Measurements from ENCODE around the gene GUCY1A1. TPM values are rescaled to one million over a fixed set of nuclear protein-coding genes. Genes with fewer than 3 reads are reported as not detected.

The GUCY1A1 gene
- total RNA-seq, 1 donor from 2014 or later: 29.4 TPM

DNA sequence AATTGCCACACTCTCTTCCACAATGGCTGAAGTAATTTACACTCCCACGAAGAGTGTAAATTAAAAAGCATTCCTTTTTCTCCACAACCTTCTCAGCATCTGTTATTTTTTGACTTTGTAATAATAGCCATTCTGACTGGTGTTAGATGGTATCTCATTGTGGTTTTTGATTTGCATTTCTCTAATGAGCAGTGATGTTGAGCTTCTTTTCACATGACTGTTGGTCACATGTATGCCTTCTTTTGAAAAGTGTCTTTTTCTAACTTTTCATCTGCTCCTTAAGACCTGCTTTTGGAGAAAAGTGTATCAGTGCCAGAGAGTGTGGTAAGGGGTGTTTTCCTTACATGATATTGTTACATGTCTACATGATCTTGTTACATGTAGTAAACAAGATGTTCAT, 25.7 kb downstream of the GUCY1A1 start:
- H3K36me3 Mint-ChIP-seq (ENCODE audit: low read depth): peaks cover 8% of the 10 kb centered on the region
- no peaks in the 10 kb centered on the region for H3K9me3 Mint-ChIP-seq (ENCODE audit: low read depth)
- DNase-seq (ENCODE audit: low spot score): no peak
- H3K4me1 Mint-ChIP-seq (ENCODE audit: low read depth): peaks cover 30% of the 10 kb centered on the region
- no peak overlapping the region for H3K27ac Mint-ChIP-seq (ENCODE audit: unreplicated experiment)
- no peak overlapping the region for H3K4me3 Mint-ChIP-seq (ENCODE audit: unreplicated experiment)
- H3K27me3 Mint-ChIP-seq (ENCODE audit: low read depth): no peaks in the 10 kb centered on the region
- TF ChIP-seq, protein P1, sequence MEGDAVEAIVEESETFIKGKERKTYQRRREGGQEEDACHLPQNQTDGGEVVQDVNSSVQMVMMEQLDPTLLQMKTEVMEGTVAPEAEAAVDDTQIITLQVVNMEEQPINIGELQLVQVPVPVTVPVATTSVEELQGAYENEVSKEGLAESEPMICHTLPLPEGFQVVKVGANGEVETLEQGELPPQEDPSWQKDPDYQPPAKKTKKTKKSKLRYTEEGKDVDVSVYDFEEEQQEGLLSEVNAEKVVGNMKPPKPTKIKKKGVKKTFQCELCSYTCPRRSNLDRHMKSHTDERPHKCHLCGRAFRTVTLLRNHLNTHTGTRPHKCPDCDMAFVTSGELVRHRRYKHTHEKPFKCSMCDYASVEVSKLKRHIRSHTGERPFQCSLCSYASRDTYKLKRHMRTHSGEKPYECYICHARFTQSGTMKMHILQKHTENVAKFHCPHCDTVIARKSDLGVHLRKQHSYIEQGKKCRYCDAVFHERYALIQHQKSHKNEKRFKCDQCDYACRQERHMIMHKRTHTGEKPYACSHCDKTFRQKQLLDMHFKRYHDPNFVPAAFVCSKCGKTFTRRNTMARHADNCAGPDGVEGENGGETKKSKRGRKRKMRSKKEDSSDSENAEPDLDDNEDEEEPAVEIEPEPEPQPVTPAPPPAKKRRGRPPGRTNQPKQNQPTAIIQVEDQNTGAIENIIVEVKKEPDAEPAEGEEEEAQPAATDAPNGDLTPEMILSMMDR (IDR thresholded peaks at IDR 0.05): no peak

DNA sequence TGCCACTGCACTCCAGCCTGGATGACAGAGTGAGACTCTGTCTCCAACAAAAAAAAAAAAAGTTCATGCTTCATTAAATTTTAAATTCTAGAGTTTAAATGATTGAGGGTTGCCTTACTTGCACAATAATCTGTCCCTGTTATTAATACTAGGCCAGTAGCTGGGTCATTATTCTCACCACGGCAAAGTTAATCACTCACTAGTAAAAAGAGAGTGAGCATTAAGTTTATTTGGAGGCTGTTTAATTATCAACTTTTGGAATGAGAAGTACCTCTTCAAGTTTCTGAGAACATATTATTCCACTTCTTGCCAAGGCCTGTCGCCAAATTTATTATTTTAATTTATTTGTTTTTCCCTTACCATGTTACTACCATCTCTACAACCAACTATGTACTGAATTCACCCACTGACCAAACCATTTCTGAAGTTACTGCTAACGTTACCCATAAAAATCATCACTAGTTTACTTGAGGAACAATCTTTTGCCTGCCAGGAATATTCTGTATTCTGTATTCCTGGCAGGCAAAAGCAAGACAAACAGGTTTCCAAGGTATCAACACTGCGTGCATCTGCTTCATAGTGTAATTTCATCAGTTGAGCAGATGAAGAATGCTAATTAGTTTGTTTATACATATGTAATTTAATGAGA, 26.5 kb downstream of the GUCY1A1 start:
- H3K4me3 Mint-ChIP-seq (ENCODE audit: unreplicated experiment): no peak overlapping the region
- H3K36me3 Mint-ChIP-seq (ENCODE audit: low read depth): peaks cover 14% of the 10 kb centered on the region
- TF ChIP-seq, protein P1 (IDR thresholded peaks at IDR 0.05): no peak
- H3K27me3 Mint-ChIP-seq (ENCODE audit: low read depth): no peaks in the 10 kb centered on the region
- DNase-seq (ENCODE audit: low spot score): no peak
- H3K27ac Mint-ChIP-seq (ENCODE audit: unreplicated experiment): no peak overlapping the region
- H3K9me3 Mint-ChIP-seq (ENCODE audit: low read depth): peaks cover 3% of the 10 kb centered on the region
- H3K4me1 Mint-ChIP-seq (ENCODE audit: low read depth): peaks cover 28% of the 10 kb centered on the region

DNA sequence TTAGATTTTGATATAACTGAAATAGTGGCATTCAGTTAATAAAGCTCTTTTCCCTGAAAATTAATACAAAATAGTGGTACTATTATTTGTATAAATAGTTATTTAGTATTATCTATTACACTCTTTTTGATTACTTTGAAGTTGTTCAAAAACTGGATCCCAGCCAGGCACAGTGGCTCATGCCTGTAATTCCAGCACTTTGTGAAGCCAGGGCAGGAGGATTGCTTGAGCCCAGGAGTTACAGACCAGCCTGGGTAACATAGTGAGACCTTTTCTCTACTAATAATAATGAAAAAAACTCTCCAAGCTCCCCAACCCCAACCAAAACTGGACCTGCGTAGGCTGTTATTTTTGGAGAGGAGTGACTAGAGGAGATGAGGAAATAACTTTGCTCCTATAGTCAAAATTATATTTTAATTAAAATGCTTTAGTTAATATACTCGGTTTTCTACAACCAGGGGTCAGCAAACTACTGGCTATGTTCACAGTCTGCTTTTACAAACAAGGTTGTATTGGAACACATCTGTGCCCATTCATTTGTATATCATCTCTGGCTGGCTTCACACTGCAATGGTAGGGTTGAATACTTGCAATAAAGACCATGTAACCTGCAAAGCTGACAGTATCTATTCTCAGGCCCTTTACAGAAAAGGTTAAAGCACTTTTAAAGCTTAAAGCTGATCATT, 27.6 kb downstream of the GUCY1A1 start:
- H3K9me3 Mint-ChIP-seq (ENCODE audit: low read depth): peaks cover 8% of the 10 kb centered on the region
- DNase-seq (ENCODE audit: low spot score): no peak
- H3K36me3 Mint-ChIP-seq (ENCODE audit: low read depth): peaks cover 21% of the 10 kb centered on the region
- TF ChIP-seq, protein P1 (IDR thresholded peaks at IDR 0.05): no peak
- H3K4me3 Mint-ChIP-seq (ENCODE audit: unreplicated experiment): no peak overlapping the region
- H3K4me1 Mint-ChIP-seq (ENCODE audit: low read depth): peaks cover 17% of the 10 kb centered on the region
- no peak overlapping the region for H3K27ac Mint-ChIP-seq (ENCODE audit: unreplicated experiment)
- H3K27me3 Mint-ChIP-seq (ENCODE audit: low read depth): no peaks in the 10 kb centered on the region

DNA sequence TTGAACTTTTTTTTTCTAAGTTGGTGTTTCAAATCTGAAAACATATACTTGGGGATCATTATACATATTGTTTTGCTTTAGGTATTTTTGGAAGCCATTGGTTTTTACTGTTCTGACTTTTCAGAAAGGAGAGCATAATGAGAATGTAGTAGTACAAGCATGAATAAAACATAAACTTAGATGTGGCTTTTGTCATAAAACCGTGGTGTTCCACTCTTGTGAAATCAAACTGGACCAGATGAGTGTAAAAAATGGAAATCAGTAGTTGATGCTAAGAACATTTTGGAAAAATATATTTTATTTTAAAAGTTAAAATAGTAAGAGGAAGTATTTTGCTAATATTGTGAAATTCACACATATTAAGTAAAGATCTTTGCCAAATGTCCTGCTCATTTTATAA, 29.6 kb downstream of the GUCY1A1 start:
- no peak for DNase-seq (ENCODE audit: low spot score)
- no peak overlapping the region for H3K4me3 Mint-ChIP-seq (ENCODE audit: unreplicated experiment)
- H3K36me3 Mint-ChIP-seq (ENCODE audit: low read depth): peaks cover 19% of the 10 kb centered on the region
- H3K9me3 Mint-ChIP-seq (ENCODE audit: low read depth): peaks cover 8% of the 10 kb centered on the region
- peaks cover 5% of the 10 kb centered on the region for H3K4me1 Mint-ChIP-seq (ENCODE audit: low read depth)
- no peak overlapping the region for H3K27ac Mint-ChIP-seq (ENCODE audit: unreplicated experiment)
- no peaks in the 10 kb centered on the region for H3K27me3 Mint-ChIP-seq (ENCODE audit: low read depth)
- TF ChIP-seq, protein P1 (IDR thresholded peaks at IDR 0.05): no peak

DNA sequence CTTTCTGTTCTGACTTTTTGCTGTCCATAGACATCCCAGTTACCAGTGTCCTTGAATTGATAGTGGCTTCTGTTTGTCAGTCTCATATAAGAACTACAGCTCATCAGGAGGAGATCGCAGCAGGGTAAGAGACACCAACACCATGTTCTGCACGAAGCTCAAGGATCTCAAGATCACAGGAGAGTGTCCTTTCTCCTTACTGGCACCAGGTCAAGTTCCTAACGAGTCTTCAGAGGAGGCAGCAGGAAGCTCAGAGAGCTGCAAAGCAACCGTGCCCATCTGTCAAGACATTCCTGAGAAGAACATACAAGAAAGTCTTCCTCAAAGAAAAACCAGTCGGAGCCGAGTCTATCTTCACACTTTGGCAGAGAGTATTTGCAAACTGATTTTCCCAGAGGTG, 30.1 kb downstream of the GUCY1A1 start:
- Mint-ChIP-seq H3K27ac (ENCODE audit: unreplicated experiment) (no peak overlapping the region), H3K4me1 (ENCODE audit: low read depth) (peaks cover 5% of the 10 kb centered on the region), H3K9me3 (ENCODE audit: low read depth) (peaks cover 8% of the 10 kb centered on the region), H3K27me3 (ENCODE audit: low read depth) (no peaks in the 10 kb centered on the region), H3K36me3 (ENCODE audit: low read depth) (peaks cover 21% of the 10 kb centered on the region), H3K4me3 (ENCODE audit: unreplicated experiment) (no peak overlapping the region)
- DNase-seq (ENCODE audit: low spot score): no peak
- TF ChIP-seq, protein P1 (IDR thresholded peaks at IDR 0.05): no peak
